Natural killer cell (primary cell): ENCODE measurements around the gene LETM1. TPM values are rescaled to one million over a fixed set of nuclear protein-coding genes. Genes with fewer than 3 reads are reported as not detected.

Experiments used
- ATAC-seq, 3 donors: fragments of 150-1000 bp in 2 of 3; fragments of 200-7000 bp in 1 of 3; cut with Tn5 transposase; 1 replicate in 1 of 3; 2 replicates in 2 of 3; pipeline ENCODE4 v1.10.0; 2021; ENCODE audit warnings: mild to moderate bottlenecking in 2 of 3, moderate library complexity in 2 of 3
- DNase-seq, 2 donors: peaks; one replicate each; pipeline versions ENCODE4 v3.0.0 to v3.0.0-alpha.2; 2013 to 2021; ENCODE audit warnings: mixed read lengths in 1 of 2
- H3K27ac ChIP-seq: one replicate; pipeline ENCODE4 v1.5.1; 2013; ENCODE audit warnings: mild to moderate bottlenecking, low read length
- H3K27me3 ChIP-seq: one replicate; pipeline ENCODE4 v1.6.1; 2013; ENCODE audit warnings: low read length; ENCODE audit not compliant: control insufficient read depth, insufficient read depth
- H3K36me3 ChIP-seq: one replicate; pipeline ENCODE4 v1.6.1; 2013; ENCODE audit warnings: low read length; ENCODE audit not compliant: control insufficient read depth, insufficient read depth
- H3K4me1 ChIP-seq: one replicate; pipeline ENCODE4 v1.6.1; 2013; ENCODE audit warnings: low read length; ENCODE audit not compliant: control insufficient read depth, insufficient read depth
- H3K4me3 ChIP-seq: one replicate; pipeline ENCODE4 v1.5.1; 2013; ENCODE audit warnings: low read length
- H3K9me3 ChIP-seq: one replicate; pipeline ENCODE4 v1.6.1; 2013; ENCODE audit warnings: low read length; ENCODE audit not compliant: control insufficient read depth, insufficient read depth
- H3K27ac Mint-ChIP-seq, 2 donors: one replicate each; pipeline ENCODE4 v1.8.0; 2022; ENCODE audit warnings: mild to moderate bottlenecking in 2 of 2, mixed read lengths in 2 of 2, moderate library complexity in 1 of 2
- H3K27me3 Mint-ChIP-seq, 2 donors: one replicate each; pipeline ENCODE4 v1.8.0; 2022; ENCODE audit warnings: low read depth in 2 of 2, mixed read lengths in 2 of 2
- H3K36me3 Mint-ChIP-seq: one replicate; pipeline ENCODE4 v1.8.0; 2022; ENCODE audit warnings: mixed read lengths
- H3K4me1 Mint-ChIP-seq, 2 donors: one replicate each; pipeline ENCODE4 v1.8.0; 2022; ENCODE audit warnings: mixed read lengths in 2 of 2
- H3K4me3 Mint-ChIP-seq: one replicate; pipeline ENCODE4 v1.8.0; 2022; ENCODE audit warnings: mild to moderate bottlenecking, moderate library complexity, mixed read lengths
- H3K9me3 Mint-ChIP-seq, 2 donors: one replicate each; pipeline ENCODE4 v1.8.0; 2022; ENCODE audit warnings: mixed read lengths in 2 of 2
- WGBS: methylation state at CpG from one replicate; pipeline ENCODE4 v1.1.7; 2013; ENCODE audit warnings: missing lambda C conversion rate; ENCODE audit not compliant: insufficient coverage; 5-methylcytosine and 5-hydroxymethylcytosine counted together
- intact Hi-C: fragments of 100-400 bp; cut with micrococcal nuclease; formaldehyde crosslinking; loops from one replicate; pipeline ENCODE4 v1.14.2; 2022
- total RNA-seq, 4 donors: library from RNA; stranded (reverse); fragments of 120-200 nt in 1 of 4; gene quantifications; one replicate each; pipeline versions ENCODE4 v1.2.3 to v1.2.4, GENCODE V29; 2013 to 2022
- TF ChIP-seq, protein P1 (sequence below): fragments of 200-600 bp; IDR thresholded peaks from one replicate; pipeline ENCODE4 v1.8.0; 2022; ENCODE audit warnings: antibody characterized with exemption

Gene LETM1
- total RNA-seq, 3 donors from 2014 or later (not counting 1 experiment from before 2014, with no cell fraction given), result 40.4 to 56.5 (median 55.7) TPM

DNA sequence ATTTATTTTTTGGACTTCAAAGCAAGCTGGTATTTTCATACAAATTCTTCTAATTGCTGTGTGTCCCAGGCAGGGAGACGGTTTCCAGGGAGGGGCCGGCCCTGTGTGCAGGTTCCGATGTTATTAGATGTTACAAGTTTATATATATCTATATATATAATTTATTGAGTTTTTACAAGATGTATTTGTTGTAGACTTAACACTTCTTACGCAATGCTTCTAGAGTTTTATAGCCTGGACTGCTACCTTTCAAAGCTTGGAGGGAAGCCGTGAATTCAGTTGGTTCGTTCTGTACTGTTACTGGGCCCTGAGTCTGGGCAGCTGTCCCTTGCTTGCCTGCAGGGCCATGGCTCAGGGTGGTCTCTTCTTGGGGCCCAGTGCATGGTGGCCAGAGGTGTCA lies 47.6 kb downstream of the LETM1 start:
- DNase-seq (no peak), ATAC-seq (no peak)
- H3K27me3 Mint-ChIP-seq, result no peaks in the 10 kb centered on the region
- H3K27ac ChIP-seq, result no peak overlapping the region
- no peaks in the 10 kb centered on the region for H3K36me3 ChIP-seq
- H3K4me1 ChIP-seq, result no peaks in the 10 kb centered on the region
- H3K27ac Mint-ChIP-seq, result no peak overlapping the region
- no peaks in the 10 kb centered on the region for H3K4me1 Mint-ChIP-seq
- WGBS, result 91% methylated on average over 3 of the region's 6 CpGs
- TF ChIP-seq, protein P1, sequence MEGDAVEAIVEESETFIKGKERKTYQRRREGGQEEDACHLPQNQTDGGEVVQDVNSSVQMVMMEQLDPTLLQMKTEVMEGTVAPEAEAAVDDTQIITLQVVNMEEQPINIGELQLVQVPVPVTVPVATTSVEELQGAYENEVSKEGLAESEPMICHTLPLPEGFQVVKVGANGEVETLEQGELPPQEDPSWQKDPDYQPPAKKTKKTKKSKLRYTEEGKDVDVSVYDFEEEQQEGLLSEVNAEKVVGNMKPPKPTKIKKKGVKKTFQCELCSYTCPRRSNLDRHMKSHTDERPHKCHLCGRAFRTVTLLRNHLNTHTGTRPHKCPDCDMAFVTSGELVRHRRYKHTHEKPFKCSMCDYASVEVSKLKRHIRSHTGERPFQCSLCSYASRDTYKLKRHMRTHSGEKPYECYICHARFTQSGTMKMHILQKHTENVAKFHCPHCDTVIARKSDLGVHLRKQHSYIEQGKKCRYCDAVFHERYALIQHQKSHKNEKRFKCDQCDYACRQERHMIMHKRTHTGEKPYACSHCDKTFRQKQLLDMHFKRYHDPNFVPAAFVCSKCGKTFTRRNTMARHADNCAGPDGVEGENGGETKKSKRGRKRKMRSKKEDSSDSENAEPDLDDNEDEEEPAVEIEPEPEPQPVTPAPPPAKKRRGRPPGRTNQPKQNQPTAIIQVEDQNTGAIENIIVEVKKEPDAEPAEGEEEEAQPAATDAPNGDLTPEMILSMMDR, result no peak
- no peaks in the 10 kb centered on the region for H3K9me3 ChIP-seq
- H3K4me3 Mint-ChIP-seq, result no peak overlapping the region
- intact Hi-C loops, result no loop called here
- H3K9me3 Mint-ChIP-seq, result no peaks in the 10 kb centered on the region
- no peaks in the 10 kb centered on the region for H3K36me3 Mint-ChIP-seq
- no peak overlapping the region for H3K4me3 ChIP-seq
- H3K27me3 ChIP-seq, result no peaks in the 10 kb centered on the region

DNA sequence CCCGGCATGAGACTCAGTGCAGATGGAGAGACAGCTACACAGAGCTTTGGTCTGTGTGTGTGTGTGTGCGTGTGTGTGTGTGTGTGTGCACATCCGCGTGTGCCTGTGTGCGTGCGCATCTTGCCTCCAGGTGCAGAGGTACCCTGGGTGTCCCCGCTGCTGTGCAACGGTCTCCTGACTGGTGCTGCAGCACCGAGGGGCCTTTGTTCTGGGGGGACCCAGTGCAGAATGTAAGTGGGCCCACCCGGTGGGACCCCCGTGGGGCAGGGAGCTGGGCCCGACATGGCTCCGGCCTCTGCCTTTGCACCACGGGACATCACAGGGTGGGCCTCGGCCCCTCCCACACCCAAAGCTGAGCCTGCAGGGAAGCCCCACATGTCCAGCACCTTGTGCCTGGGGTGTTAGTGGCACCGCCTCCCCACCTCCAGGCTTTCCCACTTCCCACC lies 48.6 kb downstream of the LETM1 start:
- H3K27ac ChIP-seq, result no peak overlapping the region
- Mint-ChIP-seq H3K36me3 (no peaks in the 10 kb centered on the region), H3K9me3 (no peaks in the 10 kb centered on the region), H3K4me3 (no peak overlapping the region), H3K27ac (no peak overlapping the region), H3K4me1 (no peaks in the 10 kb centered on the region), H3K27me3 (no peaks in the 10 kb centered on the region)
- H3K9me3 ChIP-seq, result no peaks in the 10 kb centered on the region
- H3K27me3 ChIP-seq, result no peaks in the 10 kb centered on the region
- H3K36me3 ChIP-seq, result no peaks in the 10 kb centered on the region
- DNase-seq (no peak), ATAC-seq (no peak)
- TF ChIP-seq, protein P1, result no peak
- H3K4me3 ChIP-seq, result no peak overlapping the region
- 87% methylated on average over 16 of the region's 16 CpGs for WGBS
- intact Hi-C loops, result no loop called here
- H3K4me1 ChIP-seq, result no peaks in the 10 kb centered on the region

DNA sequence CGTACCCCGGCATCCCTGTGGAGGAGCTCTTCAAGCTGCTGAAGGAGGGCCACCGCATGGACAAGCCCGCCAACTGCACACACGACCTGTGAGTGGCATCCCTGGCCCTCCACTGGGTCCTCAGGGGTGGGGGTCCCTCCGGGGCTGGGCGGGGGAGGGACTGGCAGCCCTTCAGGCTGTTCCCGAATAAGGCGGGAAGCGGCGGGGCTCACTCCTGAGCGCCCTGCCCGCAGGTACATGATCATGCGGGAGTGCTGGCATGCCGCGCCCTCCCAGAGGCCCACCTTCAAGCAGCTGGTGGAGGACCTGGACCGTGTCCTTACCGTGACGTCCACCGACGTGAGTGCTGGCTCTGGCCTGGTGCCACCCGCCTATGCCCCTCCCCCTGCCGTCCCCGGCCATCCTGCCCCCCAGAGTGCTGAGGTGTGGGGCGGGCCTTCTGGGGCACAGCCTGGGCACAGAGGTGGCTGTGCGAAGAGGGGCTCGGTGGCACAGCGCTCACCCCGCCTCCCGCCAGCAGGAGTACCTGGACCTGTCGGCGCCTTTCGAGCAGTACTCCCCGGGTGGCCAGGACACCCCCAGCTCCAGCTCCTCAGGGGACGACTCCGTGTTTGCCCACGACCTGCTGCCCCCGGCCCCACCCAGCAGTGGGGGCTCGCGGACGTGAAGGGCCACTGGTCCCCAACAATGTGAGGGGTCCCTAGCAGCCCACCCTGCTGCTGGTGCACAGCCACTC lies 49.2 kb downstream of the LETM1 start:
- no peak overlapping the region for H3K27ac Mint-ChIP-seq
- no peaks in the 10 kb centered on the region for H3K4me1 Mint-ChIP-seq
- H3K4me3 ChIP-seq, result no peak overlapping the region
- H3K9me3 ChIP-seq, result no peaks in the 10 kb centered on the region
- H3K27me3 ChIP-seq, result no peaks in the 10 kb centered on the region
- H3K4me3 Mint-ChIP-seq, result no peak overlapping the region
- H3K4me1 ChIP-seq, result no peaks in the 10 kb centered on the region
- H3K36me3 Mint-ChIP-seq, result no peaks in the 10 kb centered on the region
- no peaks in the 10 kb centered on the region for H3K36me3 ChIP-seq
- ATAC-seq (no peak), DNase-seq (no peak)
- WGBS, result 93% methylated on average over 41 of the region's 41 CpGs
- H3K9me3 Mint-ChIP-seq, result no peaks in the 10 kb centered on the region
- H3K27ac ChIP-seq, result no peak overlapping the region
- H3K27me3 Mint-ChIP-seq, result no peaks in the 10 kb centered on the region
- intact Hi-C loops, result no loop called here
- TF ChIP-seq, protein P1, result no peak

DNA sequence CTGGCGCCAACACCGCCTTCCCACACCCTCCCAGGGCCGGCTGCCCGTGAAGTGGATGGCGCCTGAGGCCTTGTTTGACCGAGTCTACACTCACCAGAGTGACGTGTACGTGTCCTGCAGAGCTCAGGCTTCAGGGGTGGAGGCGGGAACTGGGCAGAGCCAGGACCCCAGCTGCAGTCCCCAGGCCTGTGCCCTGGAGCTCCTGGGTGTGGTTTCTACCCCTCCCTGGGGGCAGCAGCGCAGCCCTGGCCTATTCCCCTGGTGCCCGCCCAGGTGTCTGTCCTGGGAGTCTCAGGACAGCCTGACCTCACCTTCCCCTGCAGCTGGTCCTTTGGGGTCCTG lies 49.8 kb downstream of the LETM1 start:
- intact Hi-C loops, result no loop called here
- H3K9me3 Mint-ChIP-seq, result no peaks in the 10 kb centered on the region
- 86% methylated on average over 11 of the region's 11 CpGs for WGBS

More for the DNA sequence above, 49.8 kb downstream of the LETM1 start:
- no peaks in the 10 kb centered on the region for H3K4me1 Mint-ChIP-seq
- TF ChIP-seq, protein P1, result no peak
- Histone ChIP-seq H3K4me1 (no peaks in the 10 kb centered on the region), H3K4me3 (no peak overlapping the region), H3K27me3 (no peaks in the 10 kb centered on the region), H3K27ac (no peak overlapping the region), H3K9me3 (no peaks in the 10 kb centered on the region), H3K36me3 (no peaks in the 10 kb centered on the region)
- no peak overlapping the region for H3K27ac Mint-ChIP-seq
- no peaks in the 10 kb centered on the region for H3K36me3 Mint-ChIP-seq
- H3K4me3 Mint-ChIP-seq, result no peak overlapping the region
- no peak for ATAC-seq
- no peaks in the 10 kb centered on the region for H3K27me3 Mint-ChIP-seq
- no peak for DNase-seq
